GM04503 (cell line): Measurements from ENCODE around the gene STAU1.
A peak's percentile ranks its signal among the peaks of the same experiment; 100 is the strongest.
"Not testable (repeated sequence)": the region's sequence is repeated elsewhere in the genome, so short reads cannot be mapped to it uniquely, and the experiment has no call there.

ENCODE experiments used
- DNase-seq: peaks from one replicate; pipeline ENCODE4 v3.0.0-alpha.2; 2012; ENCODE audit warnings: low read depth

The STAU1 gene, protein sequence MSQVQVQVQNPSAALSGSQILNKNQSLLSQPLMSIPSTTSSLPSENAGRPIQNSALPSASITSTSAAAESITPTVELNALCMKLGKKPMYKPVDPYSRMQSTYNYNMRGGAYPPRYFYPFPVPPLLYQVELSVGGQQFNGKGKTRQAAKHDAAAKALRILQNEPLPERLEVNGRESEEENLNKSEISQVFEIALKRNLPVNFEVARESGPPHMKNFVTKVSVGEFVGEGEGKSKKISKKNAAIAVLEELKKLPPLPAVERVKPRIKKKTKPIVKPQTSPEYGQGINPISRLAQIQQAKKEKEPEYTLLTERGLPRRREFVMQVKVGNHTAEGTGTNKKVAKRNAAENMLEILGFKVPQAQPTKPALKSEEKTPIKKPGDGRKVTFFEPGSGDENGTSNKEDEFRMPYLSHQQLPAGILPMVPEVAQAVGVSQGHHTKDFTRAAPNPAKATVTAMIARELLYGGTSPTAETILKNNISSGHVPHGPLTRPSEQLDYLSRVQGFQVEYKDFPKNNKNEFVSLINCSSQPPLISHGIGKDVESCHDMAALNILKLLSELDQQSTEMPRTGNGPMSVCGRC

DNA sequence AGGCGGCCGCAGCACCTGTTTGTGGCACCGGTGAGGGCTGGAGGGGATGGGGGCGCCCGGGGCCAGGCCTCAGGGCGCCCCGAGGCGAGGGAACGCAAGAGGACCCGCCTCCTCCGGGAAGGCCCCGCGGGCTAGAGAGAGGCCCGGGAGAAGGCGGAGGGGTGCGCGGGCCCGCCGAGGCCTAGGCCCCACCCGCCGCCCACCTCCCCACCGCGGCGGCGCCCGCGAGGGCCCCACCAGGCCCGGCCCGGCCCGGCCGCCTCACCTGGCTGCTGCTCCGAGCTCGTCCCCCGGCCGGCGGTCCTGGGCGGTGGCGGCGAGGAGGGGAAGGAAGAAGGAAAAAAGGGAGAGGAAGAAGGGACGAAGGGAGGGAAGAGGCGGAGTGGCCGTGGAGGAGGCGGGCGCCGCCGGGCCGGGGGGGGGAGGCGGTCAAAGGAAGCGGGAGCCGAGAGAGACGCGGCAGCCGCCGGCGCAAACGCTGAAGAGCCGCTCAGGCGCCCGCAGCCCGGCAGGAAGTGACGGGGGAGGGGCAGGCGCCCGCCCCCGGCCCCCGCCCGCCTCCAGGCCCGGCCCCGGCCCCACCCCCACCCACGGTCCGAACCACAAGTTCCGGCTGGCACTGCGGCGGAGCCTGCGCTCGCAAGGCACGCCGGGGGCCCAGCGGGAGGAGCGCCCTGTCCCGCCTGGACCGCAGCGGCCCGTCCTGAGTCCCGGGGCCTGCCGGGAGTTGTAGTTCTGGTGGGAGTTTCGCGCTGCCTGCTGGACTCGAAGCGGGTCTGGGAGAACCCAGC lies at the start of gene STAU1:
TSS of gene STAU1 (minus strand) at position 484 of the 791 bp plus-strand sequence. CDS start 22,133 bp downstream, outside the sequence.
- peak; percentile 64 for DNase-seq

DNA sequence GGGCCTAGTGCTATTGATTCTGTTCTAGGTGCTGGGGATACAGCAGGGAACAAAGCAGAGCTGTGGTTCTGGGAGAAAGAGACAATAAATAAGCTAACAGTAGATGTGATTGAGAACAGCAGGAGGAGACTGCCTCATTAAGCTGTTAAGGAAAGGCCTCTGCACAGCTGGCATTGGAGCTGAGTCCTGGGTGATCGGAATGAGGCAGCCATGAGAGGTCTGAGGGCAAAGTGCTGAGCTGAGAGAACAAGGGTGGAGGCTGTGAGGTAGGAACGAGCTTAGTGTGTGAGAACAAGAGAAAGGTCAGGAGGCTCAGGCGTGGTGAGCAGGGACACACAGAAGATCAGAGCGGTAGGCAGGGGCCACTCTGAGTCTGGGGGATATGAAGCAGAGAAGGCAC lies 49.4 kb upstream of the STAU1 start:
- no peak for DNase-seq

DNA sequence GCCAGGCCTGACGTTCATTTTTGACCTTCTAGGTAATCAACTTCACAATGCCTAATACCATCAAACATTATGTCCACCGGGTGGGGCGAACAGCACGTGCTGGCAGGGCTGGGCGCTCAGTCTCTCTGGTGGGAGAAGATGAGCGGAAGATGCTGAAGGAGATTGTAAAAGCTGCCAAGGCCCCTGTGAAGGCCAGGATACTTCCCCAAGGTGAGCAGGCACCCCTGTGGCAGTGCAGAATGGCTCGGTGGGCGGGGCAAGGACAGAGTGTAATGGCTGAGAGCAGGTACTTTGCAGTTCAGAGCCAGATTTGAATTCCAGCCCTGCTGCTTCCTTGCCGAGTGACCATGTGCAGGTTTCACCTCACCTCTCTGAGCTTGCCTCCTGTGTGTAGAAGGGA lies 48.2 kb upstream of the STAU1 start:
- no peak for DNase-seq

DNA sequence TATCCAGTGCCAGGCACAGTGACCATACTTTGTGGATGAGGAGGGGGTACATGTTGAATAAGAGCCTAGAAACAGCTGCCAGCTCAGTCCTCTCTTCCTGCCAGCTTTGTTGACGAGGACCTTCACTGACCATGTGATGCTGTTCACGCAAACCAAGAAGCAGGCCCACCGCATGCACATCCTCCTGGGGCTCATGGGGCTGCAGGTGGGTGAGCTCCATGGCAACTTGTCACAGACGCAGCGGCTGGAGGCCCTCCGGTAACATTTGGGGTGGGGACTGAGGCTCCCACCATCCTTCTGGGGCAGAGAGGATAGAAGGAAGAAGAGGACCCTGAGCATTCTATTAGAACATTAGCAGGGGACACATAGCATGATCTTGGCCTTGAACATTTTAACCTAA lies 46.7 kb upstream of the STAU1 start:
- no peak for DNase-seq

DNA sequence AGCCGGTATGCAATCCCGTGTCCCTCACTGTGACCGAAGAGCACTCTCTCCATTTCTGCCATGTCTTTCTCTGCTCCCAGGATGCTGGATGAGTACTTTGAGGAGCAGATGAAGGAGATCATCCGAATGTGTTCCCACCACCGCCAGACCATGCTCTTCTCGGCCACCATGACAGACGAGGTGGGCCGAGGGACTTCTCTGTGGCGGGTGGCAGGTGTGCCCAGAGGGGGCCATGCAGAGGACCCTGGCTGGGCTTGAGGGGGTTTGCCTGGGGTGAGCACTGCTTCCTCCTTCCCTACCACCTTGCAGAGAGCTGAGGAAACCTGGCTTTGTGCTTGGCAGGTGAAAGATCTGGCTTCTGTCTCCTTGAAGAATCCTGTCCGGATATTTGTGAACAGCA lies 45.1 kb upstream of the STAU1 start:
- DNase-seq, result no peak

GRCh38 chr20:49231471-49231870 lies 43.3 kb upstream of the STAU1 start:
- no peak for DNase-seq

- no peak for DNase-seq
Observed at GRCh38 chr20:49230561-49231133, 42.5 kb upstream of the STAU1 start.

DNA sequence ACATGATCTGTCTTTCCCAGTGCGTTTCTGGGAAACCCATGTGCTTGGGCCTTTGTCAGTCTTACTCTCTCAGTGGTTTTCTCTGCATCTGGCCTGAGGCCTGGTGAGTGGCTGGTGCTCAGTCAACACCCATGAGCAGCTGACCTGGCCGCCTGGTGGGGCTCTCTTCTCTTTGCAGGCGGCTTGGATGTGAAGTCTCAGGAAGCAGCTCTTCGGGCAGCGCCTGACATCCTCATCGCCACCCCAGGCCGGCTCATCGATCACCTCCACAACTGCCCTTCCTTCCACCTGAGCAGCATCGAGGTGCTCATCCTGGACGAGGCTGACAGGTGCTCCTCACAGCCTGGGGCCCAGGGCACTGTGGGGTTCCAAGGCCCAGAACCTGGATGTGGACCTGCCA lies 41.9 kb upstream of the STAU1 start:
- DNase-seq, result no peak

DNA sequence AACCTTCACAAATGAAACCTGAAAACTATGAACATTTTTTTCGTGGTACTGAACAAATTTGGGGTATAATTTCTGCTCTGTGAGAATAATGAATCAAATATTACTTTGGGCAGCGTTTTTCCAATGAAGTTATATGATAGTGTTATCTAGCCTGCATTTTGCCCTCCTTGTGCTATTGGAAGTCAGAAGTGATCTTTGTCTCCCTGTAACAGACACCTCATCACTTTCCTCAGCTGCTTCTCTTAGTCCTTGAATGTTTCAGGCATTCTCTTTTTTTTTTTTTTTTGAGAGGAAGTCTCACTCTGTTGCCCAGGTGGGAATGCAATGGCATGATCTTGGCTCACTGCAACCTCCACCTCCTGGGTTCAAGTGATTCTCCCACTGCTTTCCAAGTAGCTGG lies 41.2 kb upstream of the STAU1 start:
- DNase-seq, result no peak

DNA sequence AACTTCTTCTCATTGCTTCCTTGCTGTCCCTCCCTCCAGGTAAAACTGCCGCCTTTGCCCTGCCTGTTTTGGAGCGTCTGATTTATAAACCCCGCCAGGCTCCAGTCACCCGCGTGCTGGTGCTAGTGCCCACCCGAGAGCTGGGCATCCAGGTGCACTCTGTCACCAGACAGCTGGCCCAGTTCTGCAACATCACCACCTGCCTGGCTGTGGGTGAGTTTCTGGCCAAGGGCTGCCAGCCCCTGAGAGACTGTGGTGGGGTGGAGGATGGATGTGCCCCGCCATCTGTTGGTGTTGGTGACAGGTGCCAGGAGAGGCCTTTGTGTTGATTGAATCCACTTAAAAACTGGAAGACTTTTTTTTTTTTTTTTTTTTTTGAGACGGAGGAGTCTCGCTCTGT lies 40.5 kb upstream of the STAU1 start:
- no peak for DNase-seq

DNA sequence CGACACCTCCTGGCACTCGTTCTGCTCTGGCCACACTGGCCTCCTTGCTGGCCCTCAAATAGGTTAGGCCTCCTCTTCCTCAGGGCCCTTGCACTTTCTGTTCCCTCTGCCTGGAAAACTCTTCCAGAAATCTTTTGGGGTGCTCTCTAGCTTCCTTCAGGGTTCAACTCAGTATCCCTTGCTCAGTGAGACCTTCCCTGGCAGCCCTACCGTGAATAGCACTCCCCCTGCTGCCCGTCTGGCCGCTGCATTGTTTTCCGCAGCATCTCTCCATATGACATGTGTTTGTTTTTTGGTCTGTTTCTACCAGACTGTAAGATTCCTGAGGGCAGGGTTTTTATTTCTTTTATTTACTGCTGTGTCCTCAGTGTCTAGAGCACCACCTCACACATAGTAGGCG lies 37.8 kb upstream of the STAU1 start:
- DNase-seq, result no peak

- DNase-seq, result no peak
Observed at GRCh38 chr20:49219924-49220831, 32.0 kb upstream of the STAU1 start.

GRCh38 chr20:49219091-49219923 lies 31.2 kb upstream of the STAU1 start, which contains the start of gene DDX27:
TSS of gene DDX27 (plus strand) at chr20:49219416. CDS start at chr20:49219449, 33 bp downstream.
- DNase-seq, result peak; percentile 88

- DNase-seq, result not testable (repeated sequence)
Observed at GRCh38 chr20:49218739-49219090, 30.6 kb upstream of the STAU1 start.

DNA sequence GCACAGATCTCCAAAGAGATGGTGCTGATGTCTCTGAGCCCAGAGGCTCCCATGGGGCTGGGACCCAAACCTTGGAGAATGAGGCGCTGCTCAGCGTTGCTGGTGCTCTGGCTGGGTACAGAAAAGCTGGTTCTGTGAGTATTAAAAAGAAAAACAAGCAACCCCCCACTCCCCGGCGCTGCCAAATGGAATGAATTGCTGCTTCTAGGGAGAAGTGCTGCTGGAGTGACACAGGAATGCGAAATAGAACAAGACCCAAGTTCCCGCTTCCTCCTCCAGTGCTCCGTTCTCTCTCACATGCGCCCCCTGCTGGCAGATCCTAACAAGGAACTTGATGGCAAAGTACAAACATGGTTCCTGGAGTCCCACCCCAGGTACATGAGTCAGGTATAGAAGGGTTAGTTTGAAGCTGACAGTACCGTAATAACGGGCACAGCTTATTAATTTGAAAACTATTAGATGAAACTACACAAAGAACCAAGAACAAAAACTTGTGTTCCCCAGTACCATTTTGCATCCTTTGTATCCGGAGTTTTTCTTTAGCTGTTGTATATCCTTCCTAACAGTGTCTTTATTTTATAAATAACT lies 29.0 kb upstream of the STAU1 start:
- DNase-seq, result no peak

DNA sequence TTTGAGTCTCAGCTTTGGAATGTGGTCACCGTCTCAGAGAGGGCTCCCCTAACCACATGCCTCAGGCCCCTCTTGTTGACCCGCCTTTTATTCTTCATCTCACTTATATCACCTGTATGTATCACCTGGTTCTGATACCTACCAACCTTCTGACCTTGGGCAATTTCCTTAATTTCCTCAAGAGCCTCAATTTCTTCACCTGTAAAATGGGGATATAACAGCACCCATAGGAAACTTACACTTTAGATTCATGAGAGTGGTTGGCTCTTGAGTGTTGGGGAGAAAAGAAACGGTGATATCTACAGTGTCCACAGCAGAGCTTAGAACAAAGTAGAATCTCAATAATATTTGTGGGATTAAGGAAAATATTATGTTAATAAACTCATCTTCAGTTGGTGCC lies 27.1 kb upstream of the STAU1 start:
- DNase-seq, result no peak

DNA sequence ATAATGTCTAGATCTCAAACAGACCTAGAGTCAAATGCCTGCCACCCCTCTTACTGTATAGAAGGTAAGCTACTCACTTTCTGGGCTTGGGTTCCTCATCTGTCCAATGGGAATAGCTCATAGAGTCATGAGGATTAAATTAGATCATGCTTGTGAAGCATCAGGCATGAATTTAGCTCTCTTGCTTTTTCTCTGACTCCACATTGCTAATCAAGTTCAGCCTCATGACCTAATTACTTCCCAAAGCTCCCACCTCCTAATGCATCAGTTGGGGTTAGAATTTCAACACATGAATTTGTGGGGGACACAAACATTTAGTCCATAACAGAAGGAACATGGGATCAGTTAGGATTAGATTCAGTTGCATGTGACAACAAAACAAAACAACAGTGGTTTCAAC lies 26.4 kb upstream of the STAU1 start:
- DNase-seq, result no peak

DNA sequence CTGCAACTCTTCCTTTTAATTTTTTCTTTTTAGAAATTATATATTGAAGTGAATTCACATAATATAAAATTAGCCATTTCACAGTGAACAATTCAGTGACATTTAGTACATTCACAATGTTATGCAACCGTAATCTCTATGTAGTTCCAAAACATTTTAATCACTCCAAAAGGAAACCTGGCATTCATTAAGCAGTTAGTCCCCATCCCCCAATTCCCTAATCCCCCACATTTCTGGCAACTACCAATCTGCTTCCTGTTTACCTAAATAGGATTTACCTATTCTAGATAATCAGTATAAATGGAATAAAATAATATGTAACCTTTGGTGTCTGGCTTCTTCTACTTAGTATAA lies 22.6 kb upstream of the STAU1 start:
- DNase-seq, result no peak

DNA sequence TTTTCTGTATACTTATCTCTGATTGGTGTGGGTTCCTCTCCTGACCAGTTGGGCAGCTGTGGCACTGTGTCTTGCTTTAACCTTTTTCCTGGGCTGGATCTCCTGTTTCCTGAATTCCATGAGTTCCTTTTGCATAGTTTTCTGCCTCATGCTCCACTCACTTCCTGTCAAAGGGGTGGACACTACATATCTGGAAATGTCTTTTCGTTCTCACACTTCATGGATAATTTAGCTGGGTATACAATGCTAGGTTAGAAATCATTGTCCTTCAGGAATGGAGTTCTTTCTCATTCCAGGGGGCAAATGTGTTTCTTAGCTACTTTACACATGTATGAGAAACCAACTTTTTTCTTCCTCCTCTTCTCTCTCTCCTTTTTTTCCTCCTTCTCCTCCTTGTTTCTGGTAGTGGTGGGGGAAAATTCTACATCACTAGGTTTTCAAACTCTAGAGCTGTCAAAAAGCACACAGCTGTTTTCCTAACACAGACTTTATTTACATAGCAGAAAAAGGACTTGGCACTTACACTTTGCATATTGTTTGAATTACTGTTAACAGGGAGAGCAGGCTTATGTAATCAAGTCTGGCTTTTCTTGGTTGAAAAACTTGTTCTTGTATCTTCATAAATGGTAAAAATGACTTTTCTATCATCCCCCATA lies 22.1 kb upstream of the STAU1 start:
- DNase-seq, result no peak

DNA sequence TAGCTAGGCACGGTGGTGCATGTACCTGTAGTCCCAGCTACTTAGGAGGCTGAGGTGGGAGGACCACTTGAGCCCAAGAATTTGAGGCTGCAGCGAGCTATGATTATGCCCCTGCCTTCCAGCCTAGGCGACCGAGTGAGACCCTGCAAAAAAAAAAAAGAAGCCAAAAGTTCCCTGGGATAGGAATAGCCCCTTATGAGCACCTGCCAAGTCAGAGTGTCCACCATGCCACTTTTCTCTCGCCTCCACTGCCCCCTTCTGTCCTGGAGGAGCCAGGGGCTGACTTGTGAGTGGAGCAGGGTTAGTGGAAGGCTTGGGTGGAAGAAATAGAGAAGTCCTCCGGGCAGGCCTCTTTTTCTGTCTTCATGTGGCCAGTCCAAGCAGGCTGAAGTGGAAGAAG lies 18.9 kb upstream of the STAU1 start:
- DNase-seq, result no peak
